Measurements from ENCODE around the gene UBE2D4. TPM values are rescaled to one million over a fixed set of nuclear protein-coding genes. Genes with fewer than 3 reads are reported as not detected.
"Not testable (repeated sequence)": the region's sequence is repeated elsewhere in the genome, so short reads cannot be mapped to it uniquely, and the experiment has no call there.

UBE2D4 gene
- total and polyA plus RNA-seq, 10 donors, result 8.2 to 19.5 (median 12.7) TPM

- intact Hi-C loops (cut with DNase I; ENCODE audit: low total_unique reads), result no loop called here
- H3K36me3 ChIP-seq, result peaks cover 0 to 23% (median 3%) of the 10 kb centered on the region in 6 donors
- no peaks in the 10 kb centered on the region for H3K27me3 ChIP-seq (replicated peaks in 1 of 7)
- peaks cover 5 to 54% (median 33%) of the 10 kb centered on the region in 6 donors for H3K4me1 ChIP-seq
- no peak overlapping the region for H3K4me3 ChIP-seq
- 86 to 91% (median 90%) methylated on average over 12 of the region's 12 CpGs for WGBS, 5 donors
- DNase-seq, result no peak
- no peak overlapping the region for H3K27ac ChIP-seq
- TF ChIP-seq CTCF (IDR thresholded peaks at IDR 0.05 in 8 of 11, conservative IDR thresholded peaks at IDR 0.05 in 3 of 11), result no peak
- no peak for TF ChIP-seq POLR2A (IDR thresholded peaks at IDR 0.05)
- no peak for TF ChIP-seq POLR2AphosphoS5 (IDR thresholded peaks at IDR 0.05)
- H3K9me3 ChIP-seq, result no peaks in the 10 kb centered on the region
These were observed 34.9 kb upstream of the UBE2D4 start for GRCh38 chr7:43891069-43891955.

- DNase-seq, result no peak
- intact Hi-C loops (cut with DNase I; ENCODE audit: low total_unique reads), result no loop called here
- Histone ChIP-seq H3K4me1 (peaks cover 0 to 36% (median 23%) of the 10 kb centered on the region in 6 donors), H3K9me3 (no peaks in the 10 kb centered on the region), H3K36me3 (peaks cover 0 to 17% (median 0%) of the 10 kb centered on the region in 6 donors), H3K27ac (no peak overlapping the region), H3K27me3 (replicated peaks in 1 of 7) (no peaks in the 10 kb centered on the region), H3K4me3 (no peak overlapping the region)
- WGBS, 5 donors, result 88 to 92% (median 89%) methylated on average over 8 of the region's 8 CpGs
- no peak for TF ChIP-seq POLR2AphosphoS5 (IDR thresholded peaks at IDR 0.05)
- no peak for TF ChIP-seq POLR2A (IDR thresholded peaks at IDR 0.05)
- no peak for TF ChIP-seq CTCF (IDR thresholded peaks at IDR 0.05 in 8 of 11, conservative IDR thresholded peaks at IDR 0.05 in 3 of 11)
These were observed 30.3 kb upstream of the UBE2D4 start for GRCh38 chr7:43895847-43896415.

GRCh38 chr7:43898571-43898970 lies 27.7 kb upstream of the UBE2D4 start:
- WGBS, 5 donors, result 92 to 98% (median 93%) methylated on average over 2 of the region's 2 CpGs
- H3K27ac ChIP-seq; H3K4me3 ChIP-seq; H3K9me3 ChIP-seq; H3K27me3 ChIP-seq (replicated peaks in 1 of 7); intact Hi-C loops (cut with DNase I; ENCODE audit: low total_unique reads); DNase-seq: not testable (repeated sequence)
- peaks cover 0 to 17% (median 0%) of the 10 kb centered on the region in 6 donors for H3K36me3 ChIP-seq
- peaks cover 0 to 30% (median 8%) of the 10 kb centered on the region in 6 donors for H3K4me1 ChIP-seq

- TF ChIP-seq CTCF (IDR thresholded peaks at IDR 0.05 in 8 of 11, conservative IDR thresholded peaks at IDR 0.05 in 3 of 11) (no peak), POLR2AphosphoS5 (IDR thresholded peaks at IDR 0.05) (no peak), POLR2A (IDR thresholded peaks at IDR 0.05) (no peak)
- no peak overlapping the region for H3K4me3 ChIP-seq
- no peak for DNase-seq
- no peak overlapping the region for H3K27ac ChIP-seq
- intact Hi-C loops (cut with DNase I; ENCODE audit: low total_unique reads), result no loop called here
- H3K4me1 ChIP-seq, result peaks cover 12 to 61% (median 30%) of the 10 kb centered on the region in 6 donors
- WGBS, 5 donors, result 91 to 98% (median 96%) methylated on average over 5 of the region's 5 CpGs
- H3K36me3 ChIP-seq, result peaks cover 0 to 3% (median 0%) of the 10 kb centered on the region in 6 donors
- no peaks in the 10 kb centered on the region for H3K9me3 ChIP-seq
- no peaks in the 10 kb centered on the region for H3K27me3 ChIP-seq (replicated peaks in 1 of 7)
These were observed 23.6 kb upstream of the UBE2D4 start for GRCh38 chr7:43902542-43903054.
